Measurements from ENCODE around the gene TRIM2. TPM values are rescaled to one million over a fixed set of nuclear protein-coding genes. Genes with fewer than 3 reads are reported as not detected.

TRIM2 gene
- total RNA-seq, 2 experiments from 2014 or later, result 0.06 to 0.29 TPM

GRCh38 chr4:153247116-153247490, 42.9 kb downstream of the TRIM2 start:
- TF ChIP-seq, protein P1, sequence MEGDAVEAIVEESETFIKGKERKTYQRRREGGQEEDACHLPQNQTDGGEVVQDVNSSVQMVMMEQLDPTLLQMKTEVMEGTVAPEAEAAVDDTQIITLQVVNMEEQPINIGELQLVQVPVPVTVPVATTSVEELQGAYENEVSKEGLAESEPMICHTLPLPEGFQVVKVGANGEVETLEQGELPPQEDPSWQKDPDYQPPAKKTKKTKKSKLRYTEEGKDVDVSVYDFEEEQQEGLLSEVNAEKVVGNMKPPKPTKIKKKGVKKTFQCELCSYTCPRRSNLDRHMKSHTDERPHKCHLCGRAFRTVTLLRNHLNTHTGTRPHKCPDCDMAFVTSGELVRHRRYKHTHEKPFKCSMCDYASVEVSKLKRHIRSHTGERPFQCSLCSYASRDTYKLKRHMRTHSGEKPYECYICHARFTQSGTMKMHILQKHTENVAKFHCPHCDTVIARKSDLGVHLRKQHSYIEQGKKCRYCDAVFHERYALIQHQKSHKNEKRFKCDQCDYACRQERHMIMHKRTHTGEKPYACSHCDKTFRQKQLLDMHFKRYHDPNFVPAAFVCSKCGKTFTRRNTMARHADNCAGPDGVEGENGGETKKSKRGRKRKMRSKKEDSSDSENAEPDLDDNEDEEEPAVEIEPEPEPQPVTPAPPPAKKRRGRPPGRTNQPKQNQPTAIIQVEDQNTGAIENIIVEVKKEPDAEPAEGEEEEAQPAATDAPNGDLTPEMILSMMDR (conservative IDR thresholded peaks at IDR 0.05; ENCODE audit: low read length), result no peak
- TF ChIP-seq EZH2phosphoT487 (IDR thresholded peaks at IDR 0.05; ENCODE audit: borderline replicate concordance, low read depth, low read length), result no peak
- no peaks in the 10 kb centered on the region for H4K20me1 ChIP-seq (ENCODE audit: insufficient read depth, low read length)
- peaks cover 22% of the 10 kb centered on the region for H3K4me1 ChIP-seq (ENCODE audit: insufficient read depth, low read length, poor library complexity, severe bottlenecking)
- intact Hi-C loops (cut with micrococcal nuclease; ENCODE audit: unreplicated experiment), result loop anchor here (10.0 kb wide), 1 partner anchor 398 kb away; no protein-coding TSS in a partner anchor
- H3K4me2 ChIP-seq (ENCODE audit: low read length), result no peak overlapping the region
- H3K9me3 ChIP-seq (ENCODE audit: low read length), result no peaks in the 10 kb centered on the region
- POLR2A ChIA-PET, result interaction anchor here (1.1 kb wide), 1 partner anchor 33 kb away, joined by 4 read pairs; no protein-coding TSS in a partner anchor
- no peak overlapping the region for H3K27ac ChIP-seq (ENCODE audit: low read depth, low read length, poor library complexity, severe bottlenecking)
- no peaks in the 10 kb centered on the region for H3K79me2 ChIP-seq (ENCODE audit: insufficient read depth, low read depth, low read length)
- H3K4me3 ChIP-seq (ENCODE audit: low read depth, low read length, poor library complexity, severe bottlenecking), result no peak overlapping the region
- BruUV-seq (replicated peaks), result no TSS peak
- no peak overlapping the region for H2AFZ ChIP-seq (ENCODE audit: low read length)
- no peaks in the 10 kb centered on the region for H3K36me3 ChIP-seq (ENCODE audit: insufficient read depth, low read length)
- no peak for DNase-seq (ENCODE audit: low spot score)
- no peaks in the 10 kb centered on the region for H3K9me2 ChIP-seq (ENCODE audit: insufficient read depth, low read length)
- CTCF ChIA-PET (ENCODE audit: unreplicated experiment), result no interaction called here

DNA sequence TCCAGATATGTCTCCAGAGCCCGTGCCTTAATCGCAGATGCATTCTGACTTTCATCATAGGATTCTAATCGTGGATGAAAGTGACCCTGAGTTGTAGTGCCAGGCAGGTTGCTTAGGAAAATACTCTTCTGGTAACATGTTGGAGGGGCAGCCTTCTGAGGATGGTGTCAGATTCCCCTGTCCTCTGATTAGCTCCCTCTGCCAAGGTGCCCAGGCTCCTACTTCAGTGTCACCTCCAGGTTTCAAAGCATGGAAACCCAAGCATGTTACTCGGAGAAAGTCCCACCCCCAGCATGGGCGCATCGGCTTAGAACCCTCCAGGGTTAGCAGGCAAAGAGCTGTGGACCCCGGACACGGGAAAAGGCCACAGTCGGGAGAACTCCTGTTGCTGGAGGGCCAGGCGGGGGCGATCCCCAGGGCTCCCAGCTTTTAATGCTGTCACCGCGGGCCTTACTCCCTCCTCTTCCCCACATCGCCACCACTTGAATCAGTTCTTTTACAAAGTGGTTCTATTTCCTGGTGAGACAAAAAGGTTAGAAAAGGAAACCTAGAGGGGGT, 44.5 kb downstream of the TRIM2 start:
- Histone ChIP-seq H3K4me3 (ENCODE audit: low read depth, low read length, poor library complexity, severe bottlenecking) (peak overlapping the region; percentile 68), H3K4me2 (ENCODE audit: low read length) (peak overlapping the region; percentile 70), H3K27ac (ENCODE audit: low read depth, low read length, poor library complexity, severe bottlenecking) (no peak overlapping the region), H4K20me1 (ENCODE audit: insufficient read depth, low read length) (no peaks in the 10 kb centered on the region), H3K4me1 (ENCODE audit: insufficient read depth, low read length, poor library complexity, severe bottlenecking) (peaks cover 12% of the 10 kb centered on the region), H2AFZ (ENCODE audit: low read length) (peak overlapping the region; percentile 90), H3K9me3 (ENCODE audit: low read length) (no peaks in the 10 kb centered on the region), H3K79me2 (ENCODE audit: insufficient read depth, low read depth, low read length) (no peaks in the 10 kb centered on the region), H3K36me3 (ENCODE audit: insufficient read depth, low read length) (no peaks in the 10 kb centered on the region), H3K9me2 (ENCODE audit: insufficient read depth, low read length) (no peaks in the 10 kb centered on the region)
- intact Hi-C loops (cut with micrococcal nuclease; ENCODE audit: unreplicated experiment), result loop anchor here (10.0 kb wide), 1 partner anchor 396 kb away; no protein-coding TSS in a partner anchor
- POLR2A ChIA-PET, result interaction anchor here (0.5 to 0.9 kb wide), 3 partner anchors 34 to 1258 kb away, joined by 3 read pairs; no protein-coding TSS in a partner anchor
- no TSS peak for BruUV-seq (replicated peaks)
- CTCF ChIA-PET (ENCODE audit: unreplicated experiment), result no interaction called here
- TF ChIP-seq EZH2phosphoT487 (IDR thresholded peaks at IDR 0.05; ENCODE audit: borderline replicate concordance, low read depth, low read length), result no peak
- TF ChIP-seq, protein P1 (conservative IDR thresholded peaks at IDR 0.05; ENCODE audit: low read length), result peak; percentile 15; the same call in 1 of the 2 replicates
- DNase-seq (ENCODE audit: low spot score), result no peak
